Measurements from ENCODE around the gene COL26A1. TPM values are rescaled to one million over a fixed set of nuclear protein-coding genes. Genes with fewer than 3 reads are reported as not detected.

Gene COL26A1
- polyA plus RNA-seq, 1 donor from 2014 or later, result not detected

GRCh38 chr7:101588131-101588935 is 225.7 kb downstream of the COL26A1 start:
- Mint-ChIP-seq H3K27me3 (peaks cover 4% of the 10 kb centered on the region), H3K4me1 (peaks cover 0 to 1% (median 0%) of the 10 kb centered on the region in 3 donors), H3K9me3 (peaks cover 0 to 3% (median 0%) of the 10 kb centered on the region in 3 donors), H3K4me3 (no peak overlapping the region), H3K36me3 (no peaks in the 10 kb centered on the region), H3K27ac (no peak overlapping the region)

- no peaks in the 10 kb centered on the region for H3K36me3 Mint-ChIP-seq
- peaks cover 0 to 1% (median 0%) of the 10 kb centered on the region in 3 donors for H3K4me1 Mint-ChIP-seq
- no peak overlapping the region for H3K4me3 Mint-ChIP-seq
- H3K27me3 Mint-ChIP-seq, result peaks cover 4% of the 10 kb centered on the region
- H3K9me3 Mint-ChIP-seq, result peaks cover 0 to 2% (median 0%) of the 10 kb centered on the region in 3 donors
- H3K27ac Mint-ChIP-seq, result no peak overlapping the region
These were observed 226.4 kb downstream of the COL26A1 start for GRCh38 chr7:101589052-101589451.

- H3K4me1 Mint-ChIP-seq, result peaks cover 0 to 1% (median 0%) of the 10 kb centered on the region in 3 donors
- H3K27ac Mint-ChIP-seq, result no peak overlapping the region
- H3K9me3 Mint-ChIP-seq, result peaks cover 0 to 2% (median 0%) of the 10 kb centered on the region in 3 donors
- H3K36me3 Mint-ChIP-seq, result no peaks in the 10 kb centered on the region
- no peak overlapping the region for H3K4me3 Mint-ChIP-seq
- peaks cover 4% of the 10 kb centered on the region for H3K27me3 Mint-ChIP-seq
These were observed 227.4 kb downstream of the COL26A1 start for GRCh38 chr7:101589976-101590662.

- peaks cover 4% of the 10 kb centered on the region for H3K27me3 Mint-ChIP-seq
- no peak overlapping the region for H3K4me3 Mint-ChIP-seq
These were observed 228.2 kb downstream of the COL26A1 start for GRCh38 chr7:101590663-101591435.

GRCh38 chr7:101591504-101591903 is 228.8 kb downstream of the COL26A1 start:
- H3K36me3 Mint-ChIP-seq, result no peaks in the 10 kb centered on the region
- no peak overlapping the region for H3K4me3 Mint-ChIP-seq
- H3K27ac Mint-ChIP-seq, result no peak overlapping the region
- H3K4me1 Mint-ChIP-seq, result peaks cover 0 to 1% (median 0%) of the 10 kb centered on the region in 3 donors
- peaks cover 0 to 2% (median 0%) of the 10 kb centered on the region in 3 donors for H3K9me3 Mint-ChIP-seq
- H3K27me3 Mint-ChIP-seq, result peaks cover 4% of the 10 kb centered on the region

More at GRCh38 chr7:101590663-101591435, 228.2 kb downstream of the COL26A1 start:
- H3K9me3 Mint-ChIP-seq, result peaks cover 0 to 2% (median 0%) of the 10 kb centered on the region in 3 donors
- H3K36me3 Mint-ChIP-seq, result no peaks in the 10 kb centered on the region
- H3K4me1 Mint-ChIP-seq, result peaks cover 0 to 1% (median 0%) of the 10 kb centered on the region in 3 donors
- H3K27ac Mint-ChIP-seq, result no peak overlapping the region

GRCh38 chr7:101593556-101593955 is 230.9 kb downstream of the COL26A1 start:
- Mint-ChIP-seq H3K9me3 (no peaks in the 10 kb centered on the region), H3K36me3 (no peaks in the 10 kb centered on the region)

GRCh38 chr7:101594790-101595189 is 232.1 kb downstream of the COL26A1 start:
- H3K9me3 Mint-ChIP-seq, result no peaks in the 10 kb centered on the region
- H3K27ac Mint-ChIP-seq, result no peak overlapping the region
- H3K27me3 Mint-ChIP-seq, result no peaks in the 10 kb centered on the region
- H3K36me3 Mint-ChIP-seq, result no peaks in the 10 kb centered on the region
- H3K4me1 Mint-ChIP-seq, result no peaks in the 10 kb centered on the region
- no peak overlapping the region for H3K4me3 Mint-ChIP-seq

More at GRCh38 chr7:101593556-101593955, 230.9 kb downstream of the COL26A1 start:
- H3K27me3 Mint-ChIP-seq, result no peaks in the 10 kb centered on the region
- no peak overlapping the region for H3K27ac Mint-ChIP-seq
- H3K4me3 Mint-ChIP-seq, result no peak overlapping the region
- no peaks in the 10 kb centered on the region for H3K4me1 Mint-ChIP-seq

GRCh38 chr7:101595246-101595645 is 232.6 kb downstream of the COL26A1 start:
- Mint-ChIP-seq H3K27ac (no peak overlapping the region), H3K4me3 (no peak overlapping the region), H3K4me1 (no peaks in the 10 kb centered on the region), H3K27me3 (no peaks in the 10 kb centered on the region), H3K9me3 (no peaks in the 10 kb centered on the region), H3K36me3 (no peaks in the 10 kb centered on the region)

- Mint-ChIP-seq H3K36me3 (no peaks in the 10 kb centered on the region), H3K4me3 (no peak overlapping the region), H3K27ac (no peak overlapping the region)
These were observed 233.3 kb downstream of the COL26A1 start for GRCh38 chr7:101595766-101596537.

GRCh38 chr7:101596898-101597297 is 234.2 kb downstream of the COL26A1 start:
- no peak overlapping the region for H3K4me3 Mint-ChIP-seq
- H3K4me1 Mint-ChIP-seq, result no peaks in the 10 kb centered on the region
- H3K36me3 Mint-ChIP-seq, result no peaks in the 10 kb centered on the region
- H3K27me3 Mint-ChIP-seq, result no peaks in the 10 kb centered on the region
- no peaks in the 10 kb centered on the region for H3K9me3 Mint-ChIP-seq
- no peak overlapping the region for H3K27ac Mint-ChIP-seq

More at GRCh38 chr7:101595766-101596537, 233.3 kb downstream of the COL26A1 start:
- H3K4me1 Mint-ChIP-seq, result no peaks in the 10 kb centered on the region
- no peaks in the 10 kb centered on the region for H3K9me3 Mint-ChIP-seq
- H3K27me3 Mint-ChIP-seq, result no peaks in the 10 kb centered on the region

GRCh38 chr7:101597941-101598340 is 235.3 kb downstream of the COL26A1 start:
- Mint-ChIP-seq H3K36me3 (no peaks in the 10 kb centered on the region), H3K27me3 (peaks cover 1% of the 10 kb centered on the region), H3K9me3 (no peaks in the 10 kb centered on the region), H3K27ac (no peak overlapping the region), H3K4me1 (peaks cover 0 to 2% (median 0%) of the 10 kb centered on the region in 3 donors), H3K4me3 (no peak overlapping the region)

GRCh38 chr7:101598422-101598985 is 235.8 kb downstream of the COL26A1 start:
- Mint-ChIP-seq H3K4me1 (peaks cover 0 to 2% (median 0%) of the 10 kb centered on the region in 3 donors), H3K36me3 (no peaks in the 10 kb centered on the region), H3K9me3 (no peaks in the 10 kb centered on the region), H3K27me3 (peaks cover 1% of the 10 kb centered on the region), H3K4me3 (no peak overlapping the region), H3K27ac (no peak overlapping the region)

- peaks cover 0 to 2% (median 0%) of the 10 kb centered on the region in 3 donors for H3K4me1 Mint-ChIP-seq
- H3K27me3 Mint-ChIP-seq, result peaks cover 1% of the 10 kb centered on the region
- H3K9me3 Mint-ChIP-seq, result no peaks in the 10 kb centered on the region
- no peak overlapping the region for H3K4me3 Mint-ChIP-seq
- no peaks in the 10 kb centered on the region for H3K36me3 Mint-ChIP-seq
- no peak overlapping the region for H3K27ac Mint-ChIP-seq
These were observed 236.5 kb downstream of the COL26A1 start for GRCh38 chr7:101598986-101599771.
